B cell (primary cell): ENCODE data around the gene TTC23. TPM values are rescaled to one million over a fixed set of nuclear protein-coding genes. Genes with fewer than 3 reads are reported as not detected.

Source experiments
- ATAC-seq: fragments of 200-7000 bp; cut with Tn5 transposase; one replicate; pipeline ENCODE4 v1.10.0; 2021; ENCODE audit warnings: low read depth, mild to moderate bottlenecking, moderate number of reproducible peaks, moderate library complexity
- CTCF ChIA-PET: fragments of 350-600 bp; sonication (Branson Sonifier 250); formaldehyde crosslinking; loops from one replicate; lab custom pipeline; 2021; ENCODE audit warnings: antibody characterized with exemption, inconsistent platforms; lab: Charles Lee
- POLR2A ChIA-PET: fragments of 350-600 bp; sonication (Branson Sonifier 250); formaldehyde crosslinking; loops from one replicate; lab custom pipeline; 2021; ENCODE audit warnings: antibody characterized with exemption; lab: Charles Lee
- DNase-seq: peaks from one replicate; pipeline ENCODE4 v3.0.0; 2013
- H2AFZ ChIP-seq: 2 replicates; pipeline ENCODE4 v1.6.1; 2012; ENCODE audit warnings: mild to moderate bottlenecking, low read depth, low read length; ENCODE audit not compliant: insufficient read depth, poor library complexity, severe bottlenecking
- H3K27ac ChIP-seq, 2 donors: 1 replicate in 1 of 2; 2 replicates in 1 of 2; pipeline ENCODE4 v1.5.1; 2012 to 2013; ENCODE audit warnings: low read length in 2 of 2, mild to moderate bottlenecking in 2 of 2, moderate library complexity in 1 of 2
- H3K27me3 ChIP-seq, 4 experiments: fragments of 200-600 bp in 1 of 4; sonication (generic) in 1 of 4; replicated peaks in 1 of 4; 1 replicate in 2 of 4; 2 replicates in 2 of 4; pipeline versions ENCODE4 v1.6.1 to v1.7.0; 2013 to 2016; ENCODE audit warnings: low read length in 3 of 4, mild to moderate bottlenecking in 2 of 4, mixed read lengths in 1 of 4, moderate library complexity in 1 of 4; ENCODE audit not compliant: insufficient read depth in 4 of 4, control insufficient read depth in 3 of 4; ENCODE audit errors: control extremely low read depth in 1 of 4
- H3K36me3 ChIP-seq, 2 experiments: replicated peaks in 1 of 2; 1 replicate in 1 of 2; 2 replicates in 1 of 2; pipeline versions ENCODE4 v1.6.1 to v1.7.1; 2013; ENCODE audit warnings: low read length in 1 of 2; ENCODE audit not compliant: insufficient read depth in 2 of 2, control insufficient read depth in 1 of 2; ENCODE audit errors: control extremely low read depth in 1 of 2, extremely low read depth in 1 of 2
- H3K4me1 ChIP-seq, 2 donors: fragments of 200-600 bp in 1 of 2; sonication (generic) in 1 of 2; 1 replicate in 1 of 2; 2 replicates in 1 of 2; pipeline versions ENCODE4 v1.5.1 to v1.6.1; 2013 to 2017; ENCODE audit warnings: low read length in 2 of 2; ENCODE audit not compliant: control insufficient read depth in 2 of 2, insufficient read depth in 2 of 2
- H3K4me2 ChIP-seq: replicated peaks from 2 replicates; pipeline ENCODE3; 2012; ENCODE audit warnings: mild to moderate bottlenecking, low read depth, low read length; ENCODE audit not compliant: poor library complexity, severe bottlenecking
- H3K4me3 ChIP-seq, 5 experiments: fragments of 200-600 bp in 1 of 5; sonication (generic) in 1 of 5; 1 replicate in 3 of 5; 2 replicates in 2 of 5; pipeline versions ENCODE4 v1.5.1 to v1.7.0; 2011 to 2016; ENCODE audit warnings: low read length in 4 of 5, mild to moderate bottlenecking in 4 of 5, low read depth in 2 of 5, control low read depth in 1 of 5, moderate library complexity in 1 of 5; ENCODE audit not compliant: insufficient read depth in 1 of 5; ENCODE audit errors: control extremely low read depth in 1 of 5, extremely low read depth in 1 of 5
- H3K79me2 ChIP-seq: fragments of 200-600 bp; sonication (generic); one replicate; pipeline ENCODE4 v1.6.0; 2016; ENCODE audit warnings: low read length; ENCODE audit not compliant: control insufficient read depth, insufficient read depth
- H3K9ac ChIP-seq: fragments of 200-600 bp; sonication (generic); 2 replicates; pipeline ENCODE4 v1.6.1; 2017; ENCODE audit warnings: mild to moderate bottlenecking, low read length, moderate library complexity
- H3K9me3 ChIP-seq, 3 donors: one replicate each; pipeline versions ENCODE4 v1.6.1 to v1.7.1; 2013; ENCODE audit warnings: low read length in 2 of 3; ENCODE audit not compliant: control insufficient read depth in 2 of 3, insufficient read depth in 1 of 3; ENCODE audit errors: control extremely low read depth in 1 of 3
- H4K20me1 ChIP-seq: 2 replicates; pipeline ENCODE4 v1.6.0; 2012; ENCODE audit warnings: mild to moderate bottlenecking, low read length; ENCODE audit not compliant: insufficient read depth, control insufficient read depth, poor library complexity, severe bottlenecking
- H3K27ac Mint-ChIP-seq: one replicate; pipeline ENCODE4 v1.8.0; 2021; ENCODE audit warnings: mixed read lengths
- H3K27me3 Mint-ChIP-seq: one replicate; pipeline ENCODE4 v1.8.0; 2021; ENCODE audit warnings: mixed read lengths
- H3K4me1 Mint-ChIP-seq: one replicate; pipeline ENCODE4 v1.8.0; 2021; ENCODE audit warnings: mixed read lengths
- H3K4me3 Mint-ChIP-seq: one replicate; pipeline ENCODE4 v1.8.0; 2021; ENCODE audit warnings: mixed read lengths
- H3K9me3 Mint-ChIP-seq: one replicate; pipeline ENCODE4 v1.8.0; 2022; ENCODE audit warnings: mixed read lengths; ENCODE audit not compliant: insufficient read depth
- CTCF ChIP-seq: fragments of 200-600 bp; IDR thresholded peaks from one replicate; pipeline ENCODE4 v1.8.0; 2022; ENCODE audit warnings: antibody characterized with exemption, mild to moderate bottlenecking
- EZH2 ChIP-seq: IDR thresholded peaks from 2 replicates; pipeline ENCODE4 v1.6.1; 2012; ENCODE audit warnings: borderline replicate concordance, low read depth, mild to moderate bottlenecking, moderate library complexity, low read length; ENCODE audit not compliant: insufficient read depth, poor library complexity, severe bottlenecking
- WGBS: methylation state at CpG from one replicate; pipeline ENCODE4 v1.1.5; 2013; ENCODE audit warnings: missing lambda C conversion rate; ENCODE audit not compliant: insufficient coverage; 5-methylcytosine and 5-hydroxymethylcytosine counted together
- intact Hi-C: fragments of 100-400 bp; cut with micrococcal nuclease; formaldehyde crosslinking; loops from one replicate; pipeline ENCODE4 v1.10.0; 2022
- polyA plus RNA-seq: library from polyadenylated mRNA; depleted of rRNA; stranded (reverse); fragments of >200 nt; gene quantifications from 2 replicates; pipeline ENCODE4 v1.2.3, GENCODE V29; 2012
- total RNA-seq, 2 donors: library from RNA; stranded (reverse); fragments of 120-200 nt in 1 of 2; gene quantifications; 1 replicate in 1 of 2; 2 replicates in 1 of 2; pipeline versions ENCODE4 v1.2.3 to v1.2.4, GENCODE V29; 2013 to 2022

The TTC23 gene
- total and polyA plus RNA-seq, 2 donors (not counting 1 experiment from before 2014, with no cell fraction given) = 0.15 to 1.9 TPM

DNA sequence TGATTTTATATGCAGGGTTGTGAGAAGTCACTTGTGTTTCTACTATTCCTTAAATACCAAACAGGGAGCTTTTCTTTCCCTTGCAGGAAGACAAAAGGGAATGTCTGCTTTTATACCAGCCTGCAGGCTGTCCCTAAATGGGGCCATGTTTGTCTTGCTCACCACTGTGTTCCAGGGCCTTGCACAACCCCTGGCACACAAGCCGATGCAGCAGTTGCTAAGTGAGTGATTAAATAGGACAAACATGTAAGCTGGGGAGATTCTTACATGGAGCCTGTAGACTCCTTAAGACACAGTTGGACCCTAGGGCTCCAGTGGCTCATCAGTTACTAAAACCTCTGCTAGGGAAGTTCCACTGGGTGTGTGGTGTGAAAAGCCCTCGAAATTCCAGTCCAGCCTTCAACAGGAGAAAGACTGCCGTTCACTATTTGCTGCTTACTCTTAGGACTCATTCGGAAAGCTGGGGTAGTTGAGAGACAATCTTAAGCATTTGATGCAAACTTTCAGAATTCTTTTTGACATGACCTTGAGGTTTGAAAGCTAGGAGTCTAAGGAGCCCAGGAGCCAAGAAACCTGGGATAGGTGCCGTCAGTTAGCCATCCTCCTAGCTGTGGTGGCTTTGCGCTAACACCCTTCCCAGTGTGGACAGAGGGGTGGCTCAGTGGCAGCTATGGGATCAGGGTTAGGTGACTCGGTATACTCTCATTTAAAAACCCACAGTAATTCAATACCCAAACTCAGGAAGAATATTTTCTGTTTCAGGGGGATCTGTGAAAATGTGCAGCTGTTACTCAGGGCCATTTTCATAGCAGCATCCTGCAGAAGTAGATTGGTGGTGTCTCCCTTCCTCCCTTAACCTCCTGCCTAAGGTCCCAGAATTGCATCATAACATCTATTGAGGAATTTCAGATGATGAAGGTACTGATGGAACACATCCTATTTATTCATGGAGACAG, 105.4 kb downstream of the TTC23 start:
- ChIA-PET CTCF (no interaction called here), POLR2A (no interaction called here)

More for the DNA sequence above, 105.4 kb downstream of the TTC23 start:
- H3K27ac Mint-ChIP-seq = no peak overlapping the region
- H3K9me3 Mint-ChIP-seq = no peaks in the 10 kb centered on the region
- Histone ChIP-seq H3K79me2 (no peaks in the 10 kb centered on the region), H3K9me3 (no peaks in the 10 kb centered on the region), H3K27ac (no peak overlapping the region), H3K9ac (no peak overlapping the region), H2AFZ (no peak overlapping the region), H3K4me1 (no peaks in the 10 kb centered on the region), H3K4me2 (no peak overlapping the region), H4K20me1 (no peaks in the 10 kb centered on the region), H3K27me3 (no peaks in the 10 kb centered on the region), H3K36me3 (no peaks in the 10 kb centered on the region), H3K4me3 (no peak overlapping the region)
- DNase-seq (no peak), ATAC-seq (no peak)
- H3K4me1 Mint-ChIP-seq = no peaks in the 10 kb centered on the region
- intact Hi-C loops = no loop called here
- no peak overlapping the region for H3K4me3 Mint-ChIP-seq
- H3K27me3 Mint-ChIP-seq = no peaks in the 10 kb centered on the region
- 94% methylated on average over 4 of the region's 7 CpGs for WGBS
- TF ChIP-seq CTCF (no peak), EZH2 (no peak)
